GM19240 (cell line): ENCODE measurements around the gene SHISAL2A.
A peak's percentile ranks its signal among the peaks of the same experiment; 100 is the strongest.
"Not testable (repeated sequence)": the region's sequence is repeated elsewhere in the genome, so short reads cannot be mapped to it uniquely, and the experiment has no call there.

Experiments used
- DNase-seq: peaks from one replicate; pipeline ENCODE4 v3.0.0; 2011; ENCODE audit warnings: low spot score; ENCODE audit not compliant: insufficient read length

Gene SHISAL2A

GRCh38 chr1:52683367-52683940 lies 50.5 kb downstream of the SHISAL2A start:
- DNase-seq = no peak

DNA sequence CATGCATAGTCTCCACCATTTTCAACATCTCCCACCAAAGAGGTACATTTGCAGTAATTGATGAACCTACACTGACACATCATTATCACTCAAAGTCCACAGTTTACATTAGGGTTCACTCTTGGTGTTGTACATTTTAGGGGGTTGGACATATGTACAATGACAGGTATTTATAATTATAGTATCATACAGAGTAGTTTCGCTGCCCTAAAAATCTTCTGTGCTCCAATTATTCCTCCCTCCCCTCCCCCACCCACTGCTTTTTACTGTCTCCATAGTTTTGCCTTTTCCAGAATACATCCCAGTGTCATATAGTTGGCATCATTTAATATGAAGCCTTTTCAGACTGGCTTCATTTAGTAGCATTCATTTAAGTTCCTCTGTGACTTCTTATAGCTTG lies 51.6 kb downstream of the SHISAL2A start:
- no peak for DNase-seq

- DNase-seq = peak; percentile 54
These were observed 53.3 kb downstream of the SHISAL2A start for GRCh38 chr1:52686261-52686751.

DNA sequence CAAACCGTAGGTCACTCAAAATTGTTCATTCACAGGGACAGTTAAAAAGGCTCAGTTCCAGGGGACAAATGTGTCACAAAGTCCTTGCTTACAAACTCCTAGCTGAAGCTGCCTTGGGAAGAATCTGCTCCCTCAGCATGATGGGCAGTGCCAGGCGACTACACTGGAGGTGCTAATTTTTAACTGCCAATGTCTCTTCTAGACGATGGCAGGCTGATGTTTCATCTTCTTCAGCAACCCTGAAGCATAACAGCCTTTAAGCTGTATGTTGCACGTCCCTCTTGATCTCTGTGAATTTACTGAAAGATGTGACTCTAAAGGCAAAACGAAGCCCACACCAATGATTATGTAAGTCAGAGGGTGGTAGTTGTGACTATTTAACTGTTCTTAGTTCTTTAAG lies 53.9 kb downstream of the SHISAL2A start:
- no peak for DNase-seq

GRCh38 chr1:52691821-52692220 lies 58.9 kb downstream of the SHISAL2A start:
- DNase-seq = no peak

DNA sequence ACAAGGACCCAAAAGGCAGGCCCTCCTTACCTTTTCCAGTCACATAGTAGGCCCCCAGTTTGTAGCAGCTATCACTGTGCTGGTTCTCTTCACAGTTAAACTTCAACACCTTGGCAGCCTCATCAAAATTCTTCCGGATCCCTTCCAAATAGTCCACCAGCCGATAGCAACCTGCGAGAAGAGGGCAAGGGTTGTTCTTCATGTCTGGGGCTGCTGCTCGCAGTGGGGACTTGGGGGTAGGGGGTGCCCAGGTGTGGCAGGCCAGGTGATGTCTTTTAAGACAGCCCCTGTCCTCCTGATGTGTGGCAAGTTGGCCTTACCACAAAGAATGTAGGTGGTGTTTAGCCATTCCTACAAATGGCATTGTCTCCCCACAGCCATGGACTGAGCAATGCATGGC lies 59.7 kb downstream of the SHISAL2A start:
- no peak for DNase-seq

GRCh38 chr1:52693351-52693750 lies 60.4 kb downstream of the SHISAL2A start:
- not testable (repeated sequence) for DNase-seq

DNA sequence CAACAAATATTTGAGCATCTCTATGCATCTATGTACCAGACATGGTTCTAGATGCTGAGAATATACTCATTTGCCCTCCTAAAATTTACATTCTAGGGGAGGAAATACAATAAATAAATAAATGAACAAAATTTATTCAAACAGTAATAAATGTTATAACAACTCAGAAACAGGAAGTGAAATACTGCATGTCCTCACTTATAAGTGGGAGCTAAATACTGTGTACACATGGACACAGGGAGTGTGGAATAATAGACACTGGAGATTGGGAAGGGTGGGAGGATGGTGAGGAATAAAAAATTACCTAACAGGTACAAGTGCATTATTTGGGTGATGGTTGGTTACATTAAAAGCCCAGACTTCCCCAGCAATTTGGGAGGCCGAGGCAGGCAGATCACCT lies 60.9 kb downstream of the SHISAL2A start:
- no peak for DNase-seq

DNA sequence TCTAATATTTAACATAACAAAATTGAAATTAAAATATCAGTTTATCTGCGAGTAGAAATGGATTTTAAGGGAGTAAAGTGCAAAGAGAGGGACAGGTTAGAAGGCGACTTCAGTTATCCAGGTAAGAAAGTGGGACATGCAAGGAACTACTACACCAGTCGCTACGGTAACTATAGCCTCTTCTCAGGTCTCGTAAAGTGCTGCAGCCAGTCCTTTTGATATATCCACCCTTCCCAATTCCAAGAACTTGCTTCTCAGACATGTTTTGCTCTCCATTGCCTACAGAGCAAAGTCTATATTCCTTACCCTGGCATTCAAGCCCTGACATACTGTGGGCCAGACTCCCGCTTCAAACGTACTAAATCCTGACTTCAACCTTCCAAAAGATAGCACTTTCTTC lies 62.7 kb downstream of the SHISAL2A start:
- DNase-seq = no peak

DNA sequence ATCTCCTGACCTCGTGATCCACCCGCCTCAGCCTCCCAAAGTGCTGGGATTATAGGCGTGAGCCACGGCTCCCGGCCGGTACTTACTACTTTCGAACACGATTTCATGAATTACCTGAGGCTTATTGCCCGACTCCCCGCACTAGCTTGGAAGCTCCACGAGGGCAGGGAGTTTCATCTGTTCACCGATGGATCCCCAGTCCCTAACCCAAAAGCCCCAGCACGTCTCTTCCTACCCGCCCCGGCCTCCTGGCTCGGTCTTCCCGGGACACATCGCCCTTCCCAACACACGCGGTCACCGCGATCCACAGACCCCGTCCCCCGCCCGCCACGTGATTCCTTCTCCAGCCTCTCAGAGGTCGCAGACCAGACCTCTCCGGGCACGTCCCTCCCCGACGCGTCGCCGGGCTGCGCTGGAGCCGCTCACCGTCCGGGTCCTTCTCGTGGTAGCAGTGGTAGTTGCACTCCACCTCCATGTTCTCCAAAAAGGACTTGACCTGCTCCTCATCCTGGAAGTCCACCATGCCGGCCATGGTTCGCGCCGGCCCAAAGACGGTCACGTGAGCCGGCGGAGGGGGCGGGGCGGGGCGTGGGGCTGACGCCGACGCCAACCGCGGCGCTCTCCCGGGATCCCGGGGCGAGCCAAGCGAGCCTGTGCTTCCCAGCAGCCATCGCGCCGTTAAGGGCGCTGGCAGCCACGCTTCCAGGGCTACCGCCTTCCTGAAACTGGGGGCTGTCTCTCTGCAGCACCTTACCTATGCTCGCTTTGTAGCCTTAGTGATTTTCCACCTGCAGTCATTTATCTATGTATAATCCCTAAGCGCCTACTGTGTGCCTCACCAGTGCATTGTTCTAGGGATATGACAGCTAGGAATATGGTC lies 65.1 kb downstream of the SHISAL2A start, which contains the start of gene COA7:
Gene COA7, minus strand, starts transcription at position 553 of the 880 bp plus-strand sequence. Its CDS starts 21 bp downstream, at position 532.
- peak; percentile 33 for DNase-seq

DNA sequence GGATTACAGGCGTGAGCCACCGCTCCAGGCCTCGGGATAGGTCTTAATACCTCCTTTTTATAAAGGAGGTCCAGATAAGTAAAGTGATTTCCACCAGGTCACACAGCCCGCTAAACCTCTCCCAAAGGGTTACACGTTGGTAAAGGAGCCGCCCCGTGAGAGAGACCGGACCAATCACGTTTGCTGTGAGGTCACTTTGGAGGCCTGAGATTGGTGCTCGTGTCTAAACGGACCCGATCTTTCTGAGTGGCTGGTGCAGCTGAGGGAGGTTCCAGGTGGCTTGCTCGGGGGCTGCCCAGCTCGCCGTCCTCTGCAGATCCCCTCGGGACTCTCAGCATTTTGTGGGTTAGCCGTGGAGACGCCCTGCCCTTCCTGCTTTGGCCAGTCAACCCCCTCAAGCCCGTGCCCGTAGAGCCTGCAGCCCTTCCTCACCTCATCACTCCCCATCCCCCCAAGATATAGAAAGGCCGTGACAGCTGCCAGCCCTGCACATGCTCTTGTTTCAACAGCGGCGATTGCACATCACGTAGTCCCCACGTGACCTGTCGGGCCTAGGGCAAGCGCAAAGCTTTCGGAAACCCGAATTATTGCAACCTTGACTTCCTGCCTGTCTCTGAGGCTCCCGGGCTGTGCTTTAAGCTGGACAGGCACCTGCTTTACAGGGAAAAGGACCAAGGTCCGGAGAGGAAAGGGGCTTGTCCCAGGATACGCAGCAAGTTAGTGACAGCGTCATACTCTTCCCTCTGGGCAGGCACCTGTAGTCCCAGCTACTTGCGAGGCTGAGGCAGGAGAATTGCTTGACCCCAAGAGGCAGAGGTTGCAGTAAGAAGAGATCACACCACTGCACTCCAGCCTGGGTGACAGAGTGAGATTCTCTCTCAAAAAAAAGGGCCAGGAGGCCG lies 70.2 kb downstream of the SHISAL2A start:
- DNase-seq = peak; percentile 79

DNA sequence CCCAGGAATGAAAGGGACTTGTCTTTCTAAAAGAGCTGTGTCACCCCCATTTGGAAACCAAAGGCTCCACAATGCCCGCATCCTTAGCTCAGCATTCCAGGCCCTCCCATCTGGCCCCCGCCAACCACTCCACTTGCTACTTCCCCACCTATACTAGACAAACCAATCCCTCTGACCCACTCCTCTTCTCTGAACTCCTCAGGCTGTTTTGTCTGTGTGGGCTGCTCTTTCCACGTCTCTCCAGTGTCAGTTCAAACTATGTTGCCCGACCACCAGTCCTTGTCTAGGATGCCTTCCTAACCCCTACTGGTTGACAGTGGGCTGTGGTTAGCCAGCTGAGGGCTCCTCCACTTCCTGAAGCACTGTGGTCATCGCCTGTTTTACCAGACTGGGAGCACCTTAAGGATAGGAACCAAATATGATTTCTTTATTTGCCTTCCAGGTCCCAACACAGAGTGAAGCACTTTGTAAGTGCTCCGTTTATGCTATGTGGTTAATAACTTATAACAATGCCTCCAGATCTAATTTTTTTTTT lies 73.2 kb downstream of the SHISAL2A start:
- no peak for DNase-seq
